Measurements from ENCODE around the gene ATP10B. TPM values are rescaled to one million over a fixed set of nuclear protein-coding genes. Genes with fewer than 3 reads are reported as not detected.

ATP10B gene
- total RNA-seq, 2 donors from 2014 or later: not detected

DNA sequence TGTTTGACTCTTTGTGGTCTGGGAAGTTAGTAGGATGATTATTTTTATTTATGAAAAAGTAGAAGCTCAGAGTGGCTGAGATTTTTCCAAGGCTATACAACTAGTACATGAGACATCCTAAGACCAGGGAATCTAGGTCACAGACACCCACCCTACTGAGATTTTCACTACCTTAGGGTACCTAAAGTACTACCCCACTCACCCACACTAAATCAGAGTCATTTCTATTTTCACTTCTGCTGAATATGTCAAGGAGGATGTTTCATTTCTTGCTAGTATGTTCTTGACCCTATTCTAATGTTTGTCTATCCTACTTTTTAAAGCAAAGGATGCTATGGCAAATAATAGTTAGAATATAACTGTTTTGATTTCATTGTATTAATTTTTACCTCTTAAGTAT lies 206.0 kb downstream of the ATP10B start:
- no peaks in the 10 kb centered on the region for H3K36me3 Mint-ChIP-seq (ENCODE audit: insufficient read depth in 2 of 2)
- no peaks in the 10 kb centered on the region for H3K4me1 Mint-ChIP-seq (ENCODE audit: low read depth)
- no peaks in the 10 kb centered on the region for H3K27me3 Mint-ChIP-seq (ENCODE audit: low read depth)
- H3K27ac Mint-ChIP-seq: no peak overlapping the region
- H3K9me3 Mint-ChIP-seq: no peaks in the 10 kb centered on the region
- DNase-seq: no peak
- no peak for ATAC-seq (replicated peaks in 1 of 2)
- H3K4me3 Mint-ChIP-seq: no peak overlapping the region

DNA sequence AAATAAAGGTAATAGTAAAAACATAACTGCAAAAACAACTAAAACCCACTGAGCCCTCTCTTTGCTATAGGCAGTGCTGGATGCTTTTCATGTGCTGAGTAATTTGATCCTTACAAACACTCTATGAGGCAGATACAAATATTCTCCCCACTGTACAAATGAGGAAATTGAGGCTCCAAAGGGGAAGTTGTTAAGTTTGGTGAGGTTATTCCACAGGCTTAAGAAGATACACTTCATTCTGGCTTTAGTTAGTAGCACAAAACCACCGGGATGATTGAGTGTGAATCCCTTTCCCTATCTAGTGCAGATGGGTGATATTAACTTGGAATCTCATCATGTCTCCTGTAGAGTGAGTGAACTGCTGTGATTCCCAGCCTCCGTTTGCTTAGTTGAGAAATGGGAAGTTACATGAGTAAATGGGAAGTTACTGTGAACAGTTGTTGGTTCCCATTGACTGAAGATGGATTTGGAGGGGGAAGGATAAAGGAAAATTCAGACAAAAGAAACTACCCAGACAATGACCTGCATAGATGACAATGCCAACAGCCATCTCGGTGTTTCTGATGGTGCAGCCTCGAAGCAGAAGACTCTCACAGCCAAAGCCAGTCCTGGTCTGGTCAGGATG lies 208.3 kb downstream of the ATP10B start:
- Mint-ChIP-seq H3K27ac (no peak overlapping the region), H3K4me1 (ENCODE audit: low read depth) (no peaks in the 10 kb centered on the region)
- ATAC-seq (replicated peaks in 1 of 2): no peak

DNA sequence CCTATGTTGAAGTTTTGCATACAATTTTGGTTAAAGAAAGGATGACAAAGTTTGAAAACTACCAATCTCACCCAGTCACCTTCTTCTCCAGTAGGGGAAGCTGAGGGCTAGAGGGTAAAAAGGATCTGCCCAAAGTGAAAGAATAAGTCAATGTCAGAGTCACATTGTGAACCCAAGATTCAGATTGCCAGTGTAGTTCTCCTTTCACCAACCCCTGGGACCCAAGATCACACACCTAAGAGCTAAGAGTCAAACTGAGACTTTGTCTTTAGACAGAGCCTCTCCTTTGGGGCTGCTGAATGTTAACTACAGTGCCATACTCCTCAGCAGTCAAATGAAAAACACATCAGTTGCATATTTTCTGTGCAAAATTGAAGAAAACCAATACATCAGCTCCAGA lies 210.6 kb downstream of the ATP10B start:
- Mint-ChIP-seq H3K27ac (no peak overlapping the region), H3K4me1 (ENCODE audit: low read depth) (no peaks in the 10 kb centered on the region)

More for the DNA sequence above, 208.3 kb downstream of the ATP10B start:
- Mint-ChIP-seq H3K27me3 (ENCODE audit: low read depth) (peaks cover 6% of the 10 kb centered on the region), H3K4me3 (no peak overlapping the region), H3K9me3 (no peaks in the 10 kb centered on the region), H3K36me3 (ENCODE audit: insufficient read depth in 2 of 2) (no peaks in the 10 kb centered on the region)
- no peak for DNase-seq

DNA sequence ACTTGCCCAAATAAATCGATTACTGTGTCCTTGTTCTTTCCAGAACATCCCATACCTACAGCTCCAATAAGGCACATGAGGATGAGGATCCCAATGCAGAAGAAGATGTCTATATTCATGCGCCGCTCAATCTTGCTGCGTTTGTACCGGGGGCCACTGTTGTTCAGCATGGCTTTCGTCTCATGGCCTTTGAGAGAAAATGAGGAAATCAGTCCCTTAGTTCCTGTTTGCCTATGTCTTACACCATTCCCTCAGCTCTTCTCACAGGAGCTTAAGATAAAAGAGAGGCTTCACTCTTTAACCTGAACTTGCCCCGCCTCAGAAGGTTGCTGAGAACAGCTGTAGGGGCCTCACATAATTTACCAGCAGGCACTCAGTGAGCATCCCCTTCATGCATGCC lies 211.6 kb downstream of the ATP10B start:
- Mint-ChIP-seq H3K4me1 (ENCODE audit: low read depth) (no peaks in the 10 kb centered on the region), H3K36me3 (ENCODE audit: insufficient read depth in 2 of 2) (no peaks in the 10 kb centered on the region), H3K27ac (no peak overlapping the region), H3K9me3 (peaks cover 0 to 6% of the 10 kb centered on the region in 2 donors), H3K27me3 (ENCODE audit: low read depth) (peaks cover 10% of the 10 kb centered on the region), H3K4me3 (no peak overlapping the region)
- DNase-seq (no peak), ATAC-seq (replicated peaks in 1 of 2) (no peak)

More for the DNA sequence above, 210.6 kb downstream of the ATP10B start:
- ATAC-seq (replicated peaks in 1 of 2) (no peak), DNase-seq (no peak)
- peaks cover 0 to 6% of the 10 kb centered on the region in 2 donors for H3K9me3 Mint-ChIP-seq
- H3K27me3 Mint-ChIP-seq (ENCODE audit: low read depth): peaks cover 10% of the 10 kb centered on the region
- H3K4me3 Mint-ChIP-seq: no peak overlapping the region
- no peaks in the 10 kb centered on the region for H3K36me3 Mint-ChIP-seq (ENCODE audit: insufficient read depth in 2 of 2)

DNA sequence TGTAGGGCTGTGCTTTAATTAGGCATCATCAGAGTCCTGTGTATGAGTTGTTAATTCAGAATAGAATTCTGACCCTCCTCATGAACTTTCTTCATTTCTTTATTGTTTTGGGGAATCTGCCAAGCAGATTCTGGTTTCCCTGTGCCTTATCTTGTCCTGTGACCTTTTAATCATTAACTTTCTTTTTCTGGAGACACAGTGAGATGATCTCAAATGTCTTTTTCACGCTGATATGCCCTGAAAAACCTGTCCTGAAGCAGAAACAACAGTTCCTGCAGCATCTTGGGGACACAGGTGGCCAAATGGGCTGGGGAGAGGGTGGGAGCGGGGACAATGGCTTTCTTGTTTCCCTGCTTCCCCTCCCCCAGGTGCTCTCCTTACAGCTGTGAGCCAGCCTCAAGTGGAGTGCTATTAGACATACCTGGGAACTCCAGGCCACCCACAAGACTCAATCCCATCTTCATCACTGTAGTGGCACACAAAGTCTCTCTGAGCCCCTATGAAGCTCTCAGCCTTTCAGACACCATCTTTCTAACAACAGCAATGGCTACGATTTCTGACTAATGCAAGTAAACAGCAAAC lies 213.8 kb downstream of the ATP10B start:
- peaks cover 10% of the 10 kb centered on the region for H3K27me3 Mint-ChIP-seq (ENCODE audit: low read depth)
- H3K36me3 Mint-ChIP-seq (ENCODE audit: insufficient read depth in 2 of 2): no peaks in the 10 kb centered on the region
- H3K4me3 Mint-ChIP-seq: no peak overlapping the region
- no peak for DNase-seq
- peaks cover 0 to 6% of the 10 kb centered on the region in 2 donors for H3K9me3 Mint-ChIP-seq
- no peak for ATAC-seq (replicated peaks in 1 of 2)
- H3K27ac Mint-ChIP-seq: no peak overlapping the region
- H3K4me1 Mint-ChIP-seq (ENCODE audit: low read depth): no peaks in the 10 kb centered on the region

DNA sequence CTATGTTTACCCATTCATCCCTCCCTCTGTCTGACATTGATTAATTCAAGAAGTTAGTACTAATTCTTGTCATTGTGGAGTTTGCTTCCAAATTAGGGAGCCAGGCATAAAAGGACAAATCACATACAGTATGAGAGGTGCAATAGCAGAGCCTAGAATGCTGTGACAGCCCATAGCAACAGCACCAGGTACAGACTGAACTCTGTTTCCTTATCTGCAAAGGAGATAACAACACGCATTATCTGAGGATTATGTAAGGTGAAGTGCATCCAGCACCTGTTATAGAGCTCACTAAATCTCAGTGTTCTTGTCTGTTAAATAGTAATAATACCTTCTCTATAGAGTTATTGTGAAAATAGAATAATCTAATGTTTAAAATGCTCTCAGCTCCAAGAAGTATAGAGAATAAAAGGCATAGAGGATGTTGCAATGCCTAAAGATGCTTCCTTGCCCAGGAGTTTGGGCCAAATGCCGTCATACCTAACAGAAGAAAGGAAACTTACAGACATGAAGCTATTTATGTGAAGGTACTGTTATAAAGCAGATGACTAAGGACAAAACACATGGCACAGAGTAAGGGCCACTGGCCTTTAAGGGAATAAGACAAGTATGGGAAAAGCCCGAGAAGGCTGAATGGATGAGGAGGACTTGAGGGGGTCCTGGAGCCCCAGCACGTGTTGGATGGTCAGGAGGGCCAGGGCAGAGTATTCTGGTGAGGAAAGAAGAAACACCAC lies 214.5 kb downstream of the ATP10B start:
- DNase-seq (no peak), ATAC-seq (replicated peaks in 1 of 2) (no peak)
- Mint-ChIP-seq H3K4me3 (no peak overlapping the region), H3K27me3 (ENCODE audit: low read depth) (peaks cover 10% of the 10 kb centered on the region), H3K36me3 (ENCODE audit: insufficient read depth in 2 of 2) (no peaks in the 10 kb centered on the region), H3K27ac (no peak overlapping the region), H3K4me1 (ENCODE audit: low read depth) (no peaks in the 10 kb centered on the region), H3K9me3 (peaks cover 0 to 6% of the 10 kb centered on the region in 2 donors)

DNA sequence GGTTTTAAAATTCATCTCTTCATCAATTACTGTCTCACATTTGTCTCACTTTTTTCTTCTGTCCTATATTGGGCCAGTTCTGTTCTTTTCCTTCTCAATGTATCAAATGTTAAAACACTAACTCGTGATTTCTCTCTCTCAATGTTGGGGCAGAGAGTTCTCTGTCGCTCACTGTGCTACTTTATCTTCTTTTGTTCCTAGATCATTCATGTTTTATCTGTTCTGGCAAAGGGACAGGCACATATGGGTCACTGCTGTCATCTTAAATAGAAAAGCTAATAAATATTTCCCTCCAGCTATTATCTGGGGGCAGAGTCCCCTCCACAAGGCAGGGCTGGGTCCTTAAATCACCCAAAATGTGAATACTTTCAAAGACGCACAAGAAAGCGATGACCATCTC lies 216.3 kb downstream of the ATP10B start:
- H3K9me3 Mint-ChIP-seq: peaks cover 0 to 6% of the 10 kb centered on the region in 2 donors
- DNase-seq (no peak), ATAC-seq (replicated peaks in 1 of 2) (no peak)
- H3K4me1 Mint-ChIP-seq (ENCODE audit: low read depth): no peaks in the 10 kb centered on the region
- no peaks in the 10 kb centered on the region for H3K36me3 Mint-ChIP-seq (ENCODE audit: insufficient read depth in 2 of 2)
- no peak overlapping the region for H3K27ac Mint-ChIP-seq
- no peak overlapping the region for H3K4me3 Mint-ChIP-seq
- H3K27me3 Mint-ChIP-seq (ENCODE audit: low read depth): peaks cover 10% of the 10 kb centered on the region

DNA sequence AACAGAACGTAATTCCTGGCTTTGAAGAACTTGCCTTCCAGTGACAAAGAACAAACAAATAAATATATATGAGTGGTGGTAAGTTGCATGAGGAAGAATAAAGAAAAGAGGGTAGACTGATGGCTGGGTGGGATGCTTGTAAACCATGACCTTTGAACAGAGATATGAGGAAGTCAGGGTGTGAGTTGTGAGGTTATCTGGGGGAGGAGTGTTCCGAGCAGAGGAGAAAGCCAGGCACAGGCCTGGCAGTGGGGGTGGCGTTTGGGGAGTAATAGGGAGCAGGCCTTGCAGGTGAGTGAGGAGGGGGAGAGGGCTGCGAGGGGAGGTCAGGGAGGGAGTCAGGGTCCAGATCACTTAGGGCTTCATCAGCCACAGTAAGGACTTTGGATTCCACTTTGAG lies 217.0 kb downstream of the ATP10B start:
- peaks cover 0 to 6% of the 10 kb centered on the region in 2 donors for H3K9me3 Mint-ChIP-seq
- DNase-seq (no peak), ATAC-seq (replicated peaks in 1 of 2) (no peak)
- no peaks in the 10 kb centered on the region for H3K36me3 Mint-ChIP-seq (ENCODE audit: insufficient read depth in 2 of 2)
- H3K27ac Mint-ChIP-seq: no peak overlapping the region
- H3K4me1 Mint-ChIP-seq (ENCODE audit: low read depth): no peaks in the 10 kb centered on the region
- H3K27me3 Mint-ChIP-seq (ENCODE audit: low read depth): peaks cover 10% of the 10 kb centered on the region
- no peak overlapping the region for H3K4me3 Mint-ChIP-seq

DNA sequence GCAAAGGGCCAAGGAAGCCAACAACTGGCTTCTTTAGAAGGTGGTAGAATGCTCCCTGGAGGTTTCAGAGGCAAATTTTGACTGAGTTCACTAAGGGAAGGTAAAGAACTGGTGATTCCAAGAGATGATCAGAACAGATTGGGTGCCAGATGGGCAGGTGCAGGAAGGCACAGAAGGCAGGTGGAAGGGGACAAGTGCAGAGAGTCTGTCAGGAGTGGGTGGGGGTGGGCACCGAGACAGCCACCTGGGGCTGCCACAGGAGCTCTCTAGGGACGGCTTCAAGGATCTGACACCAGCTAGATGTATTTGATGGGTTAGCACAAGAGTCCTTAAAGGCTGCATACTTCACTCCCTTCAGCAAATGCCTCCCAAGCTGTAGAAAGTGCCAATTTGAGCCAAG lies 223.0 kb downstream of the ATP10B start:
- H3K4me3 Mint-ChIP-seq: no peak overlapping the region
- H3K27me3 Mint-ChIP-seq (ENCODE audit: low read depth): peaks cover 7% of the 10 kb centered on the region
- H3K9me3 Mint-ChIP-seq: no peaks in the 10 kb centered on the region
- no peaks in the 10 kb centered on the region for H3K4me1 Mint-ChIP-seq (ENCODE audit: low read depth)
- no peak overlapping the region for H3K27ac Mint-ChIP-seq
- no peaks in the 10 kb centered on the region for H3K36me3 Mint-ChIP-seq (ENCODE audit: insufficient read depth in 2 of 2)
- no peak for ATAC-seq (replicated peaks in 1 of 2)
- no peak for DNase-seq

DNA sequence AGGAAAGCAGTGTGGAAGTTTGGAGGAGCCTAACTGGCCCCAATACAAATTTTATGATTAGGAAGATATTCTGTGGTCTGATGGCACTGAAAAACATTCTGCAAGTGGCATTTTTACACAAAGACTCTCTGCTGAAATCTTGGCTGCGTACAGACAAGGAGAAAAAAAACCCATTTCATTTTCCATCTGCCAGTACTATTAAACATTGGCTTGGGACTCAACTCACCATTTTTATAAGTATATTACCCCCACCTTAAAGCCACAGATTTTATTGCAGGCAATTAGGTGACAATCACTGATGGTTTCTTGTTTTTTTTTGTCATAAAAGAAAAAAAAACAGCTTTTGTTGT lies 223.4 kb downstream of the ATP10B start:
- H3K4me3 Mint-ChIP-seq: no peak overlapping the region

DNA sequence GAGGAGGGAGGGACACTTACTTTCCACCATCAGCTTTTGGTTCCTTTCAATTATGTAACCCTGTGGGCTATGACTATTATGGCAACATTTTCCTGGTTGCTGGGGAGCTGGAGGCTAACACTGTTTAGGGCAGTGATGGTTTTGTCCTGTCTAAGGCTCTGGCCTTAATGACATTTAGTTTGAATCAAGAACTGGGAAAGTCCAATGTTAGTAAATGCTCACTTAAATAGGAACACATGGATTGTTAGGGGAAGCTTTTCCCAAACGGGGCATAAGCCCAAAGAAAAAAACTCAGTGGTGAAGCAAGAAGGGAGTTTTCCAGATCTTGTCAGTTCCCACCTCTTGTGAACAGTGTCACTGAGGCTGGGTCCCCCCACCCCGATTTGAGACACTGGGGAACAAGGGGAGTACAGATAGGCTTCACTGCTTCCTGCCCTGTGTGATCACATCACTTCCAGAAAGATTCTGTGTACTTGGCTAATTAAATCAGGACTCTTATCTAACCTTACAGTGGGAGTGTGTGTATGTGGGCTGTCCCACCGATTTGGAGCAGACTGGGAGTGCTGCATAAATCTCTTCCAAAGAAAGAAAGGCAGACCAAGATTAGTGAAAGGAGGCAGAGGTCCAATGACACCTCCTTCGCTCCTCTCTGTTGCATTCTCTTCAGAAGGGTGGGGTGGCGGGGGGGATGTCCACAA lies 223.9 kb downstream of the ATP10B start:
- Mint-ChIP-seq H3K9me3 (no peaks in the 10 kb centered on the region), H3K36me3 (ENCODE audit: insufficient read depth in 2 of 2) (no peaks in the 10 kb centered on the region), H3K4me3 (no peak overlapping the region), H3K27me3 (ENCODE audit: low read depth) (peaks cover 13% of the 10 kb centered on the region), H3K4me1 (ENCODE audit: low read depth) (no peaks in the 10 kb centered on the region), H3K27ac (no peak overlapping the region)
- DNase-seq (no peak), ATAC-seq (replicated peaks in 1 of 2) (no peak)

More for the DNA sequence above, 223.4 kb downstream of the ATP10B start:
- peaks cover 8% of the 10 kb centered on the region for H3K27me3 Mint-ChIP-seq (ENCODE audit: low read depth)
- no peaks in the 10 kb centered on the region for H3K36me3 Mint-ChIP-seq (ENCODE audit: insufficient read depth in 2 of 2)
- no peak overlapping the region for H3K27ac Mint-ChIP-seq
- H3K4me1 Mint-ChIP-seq (ENCODE audit: low read depth): no peaks in the 10 kb centered on the region
- H3K9me3 Mint-ChIP-seq: no peaks in the 10 kb centered on the region
- no peak for DNase-seq
- no peak for ATAC-seq (replicated peaks in 1 of 2)

DNA sequence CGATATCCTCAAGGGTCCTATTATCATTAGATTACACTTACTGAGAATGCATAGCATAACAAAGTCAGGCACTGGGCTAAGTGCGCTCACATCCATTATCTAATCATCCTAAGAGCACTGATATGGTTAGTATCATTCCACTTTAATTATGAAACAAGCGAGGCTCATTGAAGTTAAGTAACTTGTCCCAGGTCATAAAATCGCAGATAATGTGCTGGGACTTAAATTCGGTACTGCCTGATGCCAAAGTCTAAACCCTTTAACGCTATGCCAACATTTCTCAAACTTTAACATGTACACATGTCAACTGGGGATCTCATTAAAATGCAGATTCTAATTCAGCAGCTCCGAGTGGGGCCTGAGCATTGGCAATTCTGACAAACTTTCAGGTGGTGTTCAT lies 225.7 kb downstream of the ATP10B start:
- Mint-ChIP-seq H3K27ac (no peak overlapping the region), H3K9me3 (no peaks in the 10 kb centered on the region), H3K4me3 (no peak overlapping the region), H3K4me1 (ENCODE audit: low read depth) (no peaks in the 10 kb centered on the region), H3K27me3 (ENCODE audit: low read depth) (peaks cover 20% of the 10 kb centered on the region), H3K36me3 (ENCODE audit: insufficient read depth in 2 of 2) (no peaks in the 10 kb centered on the region)
- DNase-seq (no peak), ATAC-seq (replicated peaks in 1 of 2) (no peak)

DNA sequence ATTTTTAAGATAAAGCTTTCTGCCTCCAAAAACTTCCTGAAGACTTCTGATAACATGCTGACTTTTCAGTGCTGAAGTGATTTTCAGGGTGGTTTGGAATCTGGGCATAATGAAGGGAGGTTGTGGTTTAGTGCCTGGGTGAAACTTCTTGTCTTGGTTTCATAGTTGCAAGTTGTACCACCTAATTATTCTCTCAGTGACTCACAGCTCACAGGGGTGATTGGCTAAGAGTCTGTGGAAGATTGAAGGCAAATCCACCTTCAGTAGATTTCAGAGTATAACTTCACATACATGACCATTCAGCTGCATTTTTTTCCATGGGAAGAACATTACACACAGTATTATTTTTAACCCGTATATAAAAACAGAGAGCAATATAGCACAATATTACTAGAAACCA lies 230.5 kb downstream of the ATP10B start:
- Mint-ChIP-seq H3K4me3 (no peak overlapping the region), H3K4me1 (ENCODE audit: low read depth) (no peaks in the 10 kb centered on the region), H3K36me3 (ENCODE audit: insufficient read depth in 2 of 2) (no peaks in the 10 kb centered on the region), H3K27ac (no peak overlapping the region), H3K27me3 (ENCODE audit: low read depth) (peaks cover 23% of the 10 kb centered on the region), H3K9me3 (no peaks in the 10 kb centered on the region)
- DNase-seq: no peak
- ATAC-seq (replicated peaks in 1 of 2): no peak
